HEK293 (cell line): ENCODE data around the gene STX4.

Source experiments
- CTCF ChIA-PET: fragments of 350-600 bp; formaldehyde crosslinking; extraction: SDS; loops from one replicate; lab custom pipeline; 2021; ENCODE audit warnings: antibody characterized with exemption; lab: Yijun Ruan, JAX
- POLR2A ChIA-PET: fragments of 300-600 bp; formaldehyde crosslinking; extraction: SDS; loops from one replicate; lab custom pipeline; 2020; ENCODE audit warnings: antibody characterized with exemption, inconsistent platforms; lab: Yijun Ruan, JAX
- H3K27ac ChIP-seq: fragments of 200-500 bp; sonication (Bioruptor generic); 2 replicates; pipeline ENCODE4 v1.5.1; 2014; ENCODE audit warnings: low read depth, low read length, control low read depth, inconsistent platforms; ENCODE audit errors: extremely low read depth
- H3K36me3 ChIP-seq, 2 experiments: fragments of 200-500 bp in 1 of 2; sonication (Bioruptor generic) in 1 of 2; 1 replicate in 1 of 2; 2 replicates in 1 of 2; pipeline ENCODE4 v1.5.1; 2014 to 2017; ENCODE audit warnings: inconsistent platforms in 2 of 2, low read length in 2 of 2; ENCODE audit not compliant: control insufficient read depth in 2 of 2, insufficient read depth in 1 of 2
- H3K4me1 ChIP-seq: fragments of 200-500 bp; sonication (Bioruptor generic); 2 replicates; pipeline ENCODE4 v1.5.1; 2014; ENCODE audit warnings: mild to moderate bottlenecking, low read length, inconsistent platforms; ENCODE audit not compliant: control insufficient read depth, insufficient read depth
- H3K4me3 ChIP-seq: 2 replicates; pipeline ENCODE4 v1.5.1; 2011; ENCODE audit warnings: low read depth, mild to moderate bottlenecking, control low read depth, low read length, moderate library complexity
- H3K9me3 ChIP-seq: fragments of 200-500 bp; sonication (Bioruptor generic); 2 replicates; pipeline ENCODE4 v1.5.1; 2014; ENCODE audit warnings: low read depth, low read length, inconsistent platforms; ENCODE audit not compliant: control insufficient read depth, insufficient read depth
- BCL6B ChIP-seq: fragments of 450-650 bp; formaldehyde crosslinking; IDR thresholded peaks from 2 replicates; pipeline ENCODE4 v1.5.1; 2017; ENCODE audit warnings: missing biosample characterization, missing genetic modification characterization
- GLIS1 ChIP-seq: fragments of 450-650 bp; formaldehyde crosslinking; IDR thresholded peaks from 2 replicates; pipeline ENCODE4 v1.5.1; 2016; ENCODE audit warnings: missing biosample characterization, missing genetic modification characterization
- HIC1 ChIP-seq: fragments of 450-650 bp; formaldehyde crosslinking; IDR thresholded peaks from 2 replicates; pipeline ENCODE4 v1.5.1; 2016; ENCODE audit warnings: missing biosample characterization, missing genetic modification characterization
- REST ChIP-seq: fragments of 450-650 bp; formaldehyde crosslinking; IDR thresholded peaks from 2 replicates; pipeline ENCODE4 v1.5.1; 2016; ENCODE audit warnings: missing biosample characterization, missing genetic modification characterization
- SCRT2 ChIP-seq: fragments of 450-650 bp; formaldehyde crosslinking; IDR thresholded peaks from 2 replicates; pipeline ENCODE4 v1.5.1; 2016; ENCODE audit warnings: missing biosample characterization, missing genetic modification characterization
- ZNF214 ChIP-seq: fragments of 450-650 bp; formaldehyde crosslinking; IDR thresholded peaks from 2 replicates; pipeline ENCODE4 v1.5.1; 2017; ENCODE audit warnings: missing biosample characterization, mild to moderate bottlenecking, missing genetic modification characterization, borderline replicate concordance
- ZNF24 ChIP-seq: fragments of 450-650 bp; formaldehyde crosslinking; IDR thresholded peaks from 2 replicates; pipeline ENCODE4 v1.5.1; 2016; ENCODE audit warnings: missing biosample characterization, missing genetic modification characterization
- ZNF335 ChIP-seq: fragments of 450-650 bp; formaldehyde crosslinking; conservative IDR thresholded peaks from 2 replicates; pipeline ENCODE4 v1.5.1; 2016; ENCODE audit warnings: missing biosample characterization, missing genetic modification characterization
- ZNF426 ChIP-seq: fragments of 450-650 bp; formaldehyde crosslinking; IDR thresholded peaks from 2 replicates; pipeline ENCODE4 v1.5.1; 2017; ENCODE audit warnings: missing biosample characterization, missing genetic modification characterization, mild to moderate bottlenecking, inconsistent platforms, moderate library complexity
- ZNF473 ChIP-seq: fragments of 450-650 bp; formaldehyde crosslinking; IDR thresholded peaks from 2 replicates; pipeline ENCODE4 v1.5.1; 2017; ENCODE audit warnings: missing biosample characterization, missing genetic modification characterization
- ZNF561 ChIP-seq: fragments of 450-650 bp; IDR thresholded peaks from 2 replicates; pipeline ENCODE4 v1.5.1; 2018; ENCODE audit warnings: missing biosample characterization, missing genetic modification characterization, borderline replicate concordance
- ZNF677 ChIP-seq: fragments of 450-650 bp; IDR thresholded peaks from 2 replicates; pipeline ENCODE4 v1.5.0; 2018; ENCODE audit warnings: missing biosample characterization, mild to moderate bottlenecking, missing genetic modification characterization, moderate library complexity
- ZNF76 ChIP-seq: fragments of 450-650 bp; formaldehyde crosslinking; IDR thresholded peaks from 2 replicates; pipeline ENCODE4; 2016; ENCODE audit warnings: low read depth, missing biosample characterization, missing genetic modification characterization, borderline replicate concordance
- ZNF843 ChIP-seq: fragments of 450-650 bp; formaldehyde crosslinking; IDR thresholded peaks from 2 replicates; pipeline ENCODE4 v1.5.1; 2016; ENCODE audit warnings: missing biosample characterization, missing genetic modification characterization
- TF ChIP-seq, protein P1 (sequence below): fragments of 450-650 bp; formaldehyde crosslinking; IDR thresholded peaks from 2 replicates; pipeline ENCODE4 v1.5.1; 2016; ENCODE audit warnings: missing biosample characterization, missing genetic modification characterization, borderline replicate concordance

The STX4 gene

DNA sequence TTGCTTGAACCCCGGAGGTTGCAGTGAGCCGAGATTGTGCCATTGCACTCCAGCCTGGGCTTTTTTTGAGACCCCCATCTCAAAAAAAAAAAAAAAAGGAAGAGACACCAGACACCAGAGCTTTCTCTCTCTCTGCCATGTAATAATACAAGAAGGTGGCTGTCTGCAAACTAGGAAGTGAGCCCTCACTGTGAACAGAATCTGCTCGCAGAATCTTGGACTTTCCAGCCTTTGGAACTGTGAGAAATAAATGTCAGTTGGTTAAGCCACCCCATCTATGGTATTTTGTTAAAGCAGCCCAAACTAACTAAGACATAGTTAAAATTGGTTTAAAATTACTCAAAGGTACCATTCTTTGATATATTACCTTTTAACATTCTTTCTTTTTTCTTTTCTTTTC lies 12.8 kb upstream of the STX4 start:
- Histone ChIP-seq H3K27ac (no peak overlapping the region), H3K9me3 (no peaks in the 10 kb centered on the region), H3K4me1 (no peaks in the 10 kb centered on the region), H3K4me3 (no peak overlapping the region), H3K36me3 (no peaks in the 10 kb centered on the region)
- ChIA-PET POLR2A (interaction anchor here (0.6 to 0.7 kb wide), 2 partner anchors 12 to 385 kb away, joined by 3 to 4 read pairs; no protein-coding TSS in a partner anchor), CTCF (interaction anchor here (0.7 kb wide), 1 partner anchor 49 kb away, joined by 3 read pairs; no protein-coding TSS in a partner anchor)
- no peak for TF ChIP-seq ZNF843 (tag by site-specific recombination)
- TF ChIP-seq ZNF426 (tag by site-specific recombination): no peak
- TF ChIP-seq, protein P1, sequence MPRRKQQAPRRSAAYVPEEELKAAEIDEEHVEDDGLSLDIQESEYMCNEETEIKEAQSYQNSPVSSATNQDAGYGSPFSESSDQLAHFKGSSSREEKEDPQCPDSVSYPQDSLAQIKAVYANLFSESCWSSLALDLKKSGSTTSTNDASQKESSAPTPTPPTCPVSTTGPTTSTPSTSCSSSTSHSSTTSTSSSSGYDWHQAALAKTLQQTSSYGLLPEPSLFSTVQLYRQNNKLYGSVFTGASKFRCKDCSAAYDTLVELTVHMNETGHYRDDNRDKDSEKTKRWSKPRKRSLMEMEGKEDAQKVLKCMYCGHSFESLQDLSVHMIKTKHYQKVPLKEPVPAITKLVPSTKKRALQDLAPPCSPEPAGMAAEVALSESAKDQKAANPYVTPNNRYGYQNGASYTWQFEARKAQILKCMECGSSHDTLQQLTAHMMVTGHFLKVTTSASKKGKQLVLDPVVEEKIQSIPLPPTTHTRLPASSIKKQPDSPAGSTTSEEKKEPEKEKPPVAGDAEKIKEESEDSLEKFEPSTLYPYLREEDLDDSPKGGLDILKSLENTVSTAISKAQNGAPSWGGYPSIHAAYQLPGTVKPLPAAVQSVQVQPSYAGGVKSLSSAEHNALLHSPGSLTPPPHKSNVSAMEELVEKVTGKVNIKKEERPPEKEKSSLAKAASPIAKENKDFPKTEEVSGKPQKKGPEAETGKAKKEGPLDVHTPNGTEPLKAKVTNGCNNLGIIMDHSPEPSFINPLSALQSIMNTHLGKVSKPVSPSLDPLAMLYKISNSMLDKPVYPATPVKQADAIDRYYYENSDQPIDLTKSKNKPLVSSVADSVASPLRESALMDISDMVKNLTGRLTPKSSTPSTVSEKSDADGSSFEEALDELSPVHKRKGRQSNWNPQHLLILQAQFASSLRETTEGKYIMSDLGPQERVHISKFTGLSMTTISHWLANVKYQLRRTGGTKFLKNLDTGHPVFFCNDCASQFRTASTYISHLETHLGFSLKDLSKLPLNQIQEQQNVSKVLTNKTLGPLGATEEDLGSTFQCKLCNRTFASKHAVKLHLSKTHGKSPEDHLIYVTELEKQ (tag by site-specific recombination): no peak
- TF ChIP-seq SCRT2: no peak
- TF ChIP-seq REST (tag by site-specific recombination): no peak
- no peak for TF ChIP-seq ZNF214 (tag by site-specific recombination)
- TF ChIP-seq ZNF24 (tag by site-specific recombination): no peak
- no peak for TF ChIP-seq ZNF76 (tag by site-specific recombination)

DNA sequence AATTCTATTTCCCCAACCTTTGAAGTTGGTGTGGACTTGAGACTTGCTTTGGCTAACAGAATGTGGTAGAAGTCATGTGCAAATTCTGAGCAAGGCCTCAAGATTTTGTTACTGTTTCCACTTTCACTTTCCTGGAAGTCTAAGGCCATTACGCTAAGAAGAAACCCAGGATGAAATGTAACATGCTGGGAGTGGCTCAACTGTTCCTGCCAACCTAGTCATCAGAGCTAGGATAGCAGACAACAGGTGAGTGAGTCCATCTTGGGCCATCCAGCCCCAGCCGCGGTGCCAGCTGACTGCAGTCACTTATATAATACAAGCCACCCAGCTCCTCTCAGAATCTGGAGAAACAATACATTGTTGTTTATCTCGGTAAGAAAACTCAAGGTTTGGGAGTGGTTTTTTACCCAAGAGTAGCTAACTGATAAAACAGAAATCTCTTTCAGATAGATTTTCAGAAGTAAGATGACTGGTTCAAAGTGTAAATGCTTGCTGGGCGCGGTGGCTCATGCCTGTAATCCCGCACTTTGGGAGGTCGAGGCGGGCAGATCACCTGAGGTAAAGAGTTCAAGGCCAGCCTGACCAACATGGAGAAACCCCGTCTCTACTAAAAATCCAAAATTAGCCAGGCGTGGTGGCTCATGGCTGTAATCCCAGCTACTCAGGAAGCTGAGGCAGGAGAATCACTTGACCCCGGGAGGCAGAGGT lies 10.7 kb upstream of the STX4 start:
- Histone ChIP-seq H3K27ac (no peak overlapping the region), H3K9me3 (no peaks in the 10 kb centered on the region), H3K4me3 (no peak overlapping the region), H3K4me1 (no peaks in the 10 kb centered on the region), H3K36me3 (no peaks in the 10 kb centered on the region)
- ChIA-PET POLR2A (interaction anchor here (1.0 kb wide), 1 partner anchor 9 kb away, joined by 3 read pairs; no protein-coding TSS in a partner anchor), CTCF (no interaction called here)
- no peak for TF ChIP-seq ZNF335
- peak; percentile 33; the same call in 1 of the 2 replicates for TF ChIP-seq SCRT2

GRCh38 chr16:31023252-31023602 lies 10.1 kb upstream of the STX4 start:
- Histone ChIP-seq H3K9me3 (no peaks in the 10 kb centered on the region), H3K27ac (no peak overlapping the region), H3K4me3 (no peak overlapping the region), H3K4me1 (no peaks in the 10 kb centered on the region), H3K36me3 (no peaks in the 10 kb centered on the region)
- ChIA-PET POLR2A (interaction anchor here (1.0 kb wide), 1 partner anchor 9 kb away, joined by 3 read pairs; no protein-coding TSS in a partner anchor), CTCF (interaction anchor here (0.8 to 1.0 kb wide), 2 partner anchors 30 to 38 kb away, joined by 4 to 5 read pairs; partner anchors contain the start of gene HSD3B7)
- no peak for TF ChIP-seq GLIS1 (tag by site-specific recombination)
- TF ChIP-seq BCL6B: no peak
- no peak for TF ChIP-seq REST (tag by site-specific recombination)
- TF ChIP-seq ZNF473: no peak
- no peak for TF ChIP-seq HIC1 (tag by site-specific recombination)
- TF ChIP-seq ZNF677 (tag by site-specific recombination): no peak
- TF ChIP-seq ZNF561 (tag by site-specific recombination): no peak
